Uterus (tissue), 4 donors: ENCODE data around the gene SLC39A2. TPM values are rescaled to one million over a fixed set of nuclear protein-coding genes. Genes with fewer than 3 reads are reported as not detected.

ENCODE experiments used
- DNase-seq, 2 donors: peaks; one replicate each; pipeline ENCODE4 v3.0.0-alpha.2; 2019 to 2020
- H3K27ac ChIP-seq, 2 donors: fragments of 200-600 bp; sonication (generic); 1 replicate in 1 of 2; 2 replicates in 1 of 2; pipeline ENCODE4 v1.5.1; 2016 to 2018
- H3K27me3 ChIP-seq, 2 donors: fragments of 200-600 bp; sonication (generic); one replicate each; pipeline ENCODE4 v1.5.1; 2018 to 2019; ENCODE audit warnings: control low read depth in 1 of 2
- H3K36me3 ChIP-seq, 2 donors: fragments of 200-600 bp; sonication (generic); one replicate each; pipeline ENCODE4 v1.5.1; 2019; ENCODE audit warnings: control low read depth in 1 of 2
- H3K4me1 ChIP-seq, 2 donors: fragments of 200-600 bp; sonication (generic); one replicate each; pipeline ENCODE4 v1.5.1; 2018 to 2019; ENCODE audit warnings: control low read depth in 1 of 2
- H3K4me3 ChIP-seq, 2 donors: fragments of 200-600 bp; sonication (generic); 1 replicate in 1 of 2; 2 replicates in 1 of 2; pipeline ENCODE4 v1.5.1; 2018 to 2019; ENCODE audit warnings: mild to moderate bottlenecking in 1 of 2
- H3K9me3 ChIP-seq, 2 donors: fragments of 200-600 bp; sonication (generic); one replicate each; pipeline ENCODE4 v1.5.1; 2019; ENCODE audit warnings: control low read depth in 1 of 2
- CTCF ChIP-seq, 4 experiments: fragments of 200-600 bp in 2 of 4; fragments of 450-650 bp in 2 of 4; sonication (generic) in 2 of 4; IDR thresholded peaks; one replicate each; pipeline ENCODE4 v1.5.1; 2016 to 2019; ENCODE audit warnings: antibody characterized with exemption in 4 of 4, mild to moderate bottlenecking in 2 of 4, moderate library complexity in 1 of 4
- POLR2A ChIP-seq, 2 donors: fragments of 450-650 bp; IDR thresholded peaks; one replicate each; pipeline ENCODE4 v1.6.1; 2016; ENCODE audit warnings: antibody characterized with exemption in 2 of 2, mild to moderate bottlenecking in 1 of 2, moderate library complexity in 1 of 2
- intact Hi-C: fragments of 100-400 bp; cut with DNase I; formaldehyde crosslinking; loops from one replicate; pipeline ENCODE4 v1.15.1; 2023; ENCODE audit warnings: low total_unique reads
- total RNA-seq, 4 donors: library from RNA; depleted of rRNA in 3 of 4; stranded (reverse); fragments of >200 nt in 3 of 4; gene quantifications; one replicate each; pipeline versions ENCODE4 v1.1.0 to v1.2.4, GENCODE V29; 2014 to 2023
- donor health status: DM: yes; HTN: yes; CAD: no.

Gene SLC39A2
- total RNA-seq, 4 donors from 2014 or later = 0.52 to 0.97 TPM; not detected in 2

- no peak overlapping the region for H3K4me3 ChIP-seq
- no peaks in the 10 kb centered on the region for H3K9me3 ChIP-seq
- no peak overlapping the region for H3K27ac ChIP-seq
- TF ChIP-seq POLR2A (IDR thresholded peaks at IDR 0.05) (no peak), CTCF (IDR thresholded peaks at IDR 0.05) (no peak)
- no peaks in the 10 kb centered on the region for H3K27me3 ChIP-seq
- H3K36me3 ChIP-seq = no peaks in the 10 kb centered on the region
- H3K4me1 ChIP-seq = peaks cover 0 to 1% of the 10 kb centered on the region in 2 donors
- intact Hi-C loops = loop anchor here (2.0 kb wide), 1 partner anchor 30 kb away; no protein-coding TSS in a partner anchor
- DNase-seq = no peak
Observed at GRCh38 chr14:21042918-21043317, 43.8 kb downstream of the SLC39A2 start.

GRCh38 chr14:21043387-21043973 is 44.4 kb downstream of the SLC39A2 start:
- H3K9me3 ChIP-seq = no peaks in the 10 kb centered on the region
- no peak overlapping the region for H3K4me3 ChIP-seq
- TF ChIP-seq POLR2A (IDR thresholded peaks at IDR 0.05) (no peak), CTCF (IDR thresholded peaks at IDR 0.05) (no peak)
- no peak overlapping the region for H3K27ac ChIP-seq
- intact Hi-C loops = loop anchor here (2.0 kb wide), 1 partner anchor 31 kb away; no protein-coding TSS in a partner anchor
- no peak for DNase-seq
- H3K36me3 ChIP-seq = no peaks in the 10 kb centered on the region
- H3K4me1 ChIP-seq = no peaks in the 10 kb centered on the region
- no peaks in the 10 kb centered on the region for H3K27me3 ChIP-seq

- DNase-seq = no peak
- Histone ChIP-seq H3K27me3 (no peaks in the 10 kb centered on the region), H3K36me3 (no peaks in the 10 kb centered on the region), H3K27ac (no peak overlapping the region), H3K4me1 (no peaks in the 10 kb centered on the region), H3K4me3 (no peak overlapping the region), H3K9me3 (no peaks in the 10 kb centered on the region)
- intact Hi-C loops = loop anchor here (2.0 kb wide), 1 partner anchor 31 kb away; no protein-coding TSS in a partner anchor
- TF ChIP-seq POLR2A (IDR thresholded peaks at IDR 0.05) (no peak), CTCF (IDR thresholded peaks at IDR 0.05) (no peak)
Observed at GRCh38 chr14:21043974-21044618, 45.0 kb downstream of the SLC39A2 start.

- Histone ChIP-seq H3K27ac (no peak overlapping the region), H3K9me3 (no peaks in the 10 kb centered on the region), H3K36me3 (no peaks in the 10 kb centered on the region), H3K4me3 (no peak overlapping the region), H3K4me1 (no peaks in the 10 kb centered on the region), H3K27me3 (no peaks in the 10 kb centered on the region)
- TF ChIP-seq POLR2A (IDR thresholded peaks at IDR 0.05) = no peak
- TF ChIP-seq CTCF (IDR thresholded peaks at IDR 0.05) = no peak
- DNase-seq = no peak
- intact Hi-C loops = no loop called here
Observed at GRCh38 chr14:21047378-21047781, 48.3 kb downstream of the SLC39A2 start.

GRCh38 chr14:21048638-21049037 is 49.5 kb downstream of the SLC39A2 start:
- DNase-seq = no peak
- no peaks in the 10 kb centered on the region for H3K9me3 ChIP-seq
- intact Hi-C loops = no loop called here
- TF ChIP-seq POLR2A (IDR thresholded peaks at IDR 0.05) (no peak), CTCF (IDR thresholded peaks at IDR 0.05) (no peak)
- H3K36me3 ChIP-seq = no peaks in the 10 kb centered on the region
- H3K4me1 ChIP-seq = no peaks in the 10 kb centered on the region
- no peak overlapping the region for H3K4me3 ChIP-seq
- H3K27ac ChIP-seq = no peak overlapping the region
- H3K27me3 ChIP-seq = no peaks in the 10 kb centered on the region
